ENCODE measurements around the gene POLR2F. TPM values are rescaled to one million over a fixed set of nuclear protein-coding genes. Genes with fewer than 3 reads are reported as not detected.

POLR2F gene
- total RNA-seq, 1 experiment from 2014 or later: 107 TPM

DNA sequence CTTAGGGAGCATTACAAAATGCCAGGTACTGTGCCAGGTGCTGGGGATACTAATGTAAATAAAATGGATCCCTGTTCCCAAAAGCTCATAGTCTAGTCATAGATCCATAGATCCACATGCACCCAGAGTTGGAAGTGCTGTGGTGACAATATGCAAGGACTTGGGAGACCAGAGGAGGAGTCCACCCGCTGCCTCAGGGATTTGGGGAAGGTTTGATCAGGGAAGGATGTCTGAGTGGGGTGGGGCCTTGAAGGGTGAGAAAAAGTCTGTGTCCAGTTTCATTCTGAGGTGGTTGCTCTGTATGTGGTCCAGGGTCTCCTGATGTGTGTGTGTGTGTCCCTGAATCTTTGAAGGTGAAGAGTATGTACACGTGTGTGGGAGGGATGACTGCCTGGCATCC is 21.7 kb downstream of the POLR2F start:
- Histone ChIP-seq H3K4me3 (replicated peaks in 1 of 2; ENCODE audit: low read depth in 1 of 2, low read length in 2 of 2) (no peak overlapping the region), H3K27ac (ENCODE audit: low read depth, low read length) (no peak overlapping the region), H3K4me1 (ENCODE audit: control insufficient read depth in 1 of 2, insufficient read depth in 2 of 2, low read length in 2 of 2) (no peaks in the 10 kb centered on the region), H2AFZ (ENCODE audit: low read depth, low read length, poor library complexity, severe bottlenecking) (no peak overlapping the region), H3K9ac (ENCODE audit: low read length) (no peak overlapping the region), H3K9me3 (ENCODE audit: control insufficient read depth in 1 of 2, insufficient read depth in 1 of 2, low read depth in 1 of 2, low read length in 2 of 2) (no peaks in the 10 kb centered on the region), H3K4me2 (ENCODE audit: low read length) (no peak overlapping the region), H3K79me2 (ENCODE audit: insufficient read depth, low read length) (no peaks in the 10 kb centered on the region), H3K27me3 (ENCODE audit: insufficient read depth, low read length) (no peaks in the 10 kb centered on the region), H4K20me1 (ENCODE audit: insufficient read depth) (no peaks in the 10 kb centered on the region), H3K9me2 (ENCODE audit: insufficient read depth) (no peaks in the 10 kb centered on the region), H3K36me3 (ENCODE audit: control insufficient read depth in 1 of 2, insufficient read depth in 2 of 2, low read length in 2 of 2) (no peaks in the 10 kb centered on the region)
- DNase-seq (ENCODE audit: low read depth, low spot score): no peak
- intact Hi-C loops (cut with micrococcal nuclease): no loop called here
- BruUV-seq (replicated peaks): no TSS peak
- CTCF ChIA-PET: no interaction called here
- RAD21 ChIA-PET (ENCODE audit: low non-redundant PET in 1 of 2, low total read pairs in 2 of 2, uncharacterized antibody in 2 of 2, unreplicated experiment in 2 of 2): no interaction called here
- TF ChIP-seq, protein P1, sequence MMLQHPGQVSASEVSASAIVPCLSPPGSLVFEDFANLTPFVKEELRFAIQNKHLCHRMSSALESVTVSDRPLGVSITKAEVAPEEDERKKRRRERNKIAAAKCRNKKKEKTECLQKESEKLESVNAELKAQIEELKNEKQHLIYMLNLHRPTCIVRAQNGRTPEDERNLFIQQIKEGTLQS (IDR thresholded peaks at IDR 0.05): no peak
- TF ChIP-seq, protein P2, sequence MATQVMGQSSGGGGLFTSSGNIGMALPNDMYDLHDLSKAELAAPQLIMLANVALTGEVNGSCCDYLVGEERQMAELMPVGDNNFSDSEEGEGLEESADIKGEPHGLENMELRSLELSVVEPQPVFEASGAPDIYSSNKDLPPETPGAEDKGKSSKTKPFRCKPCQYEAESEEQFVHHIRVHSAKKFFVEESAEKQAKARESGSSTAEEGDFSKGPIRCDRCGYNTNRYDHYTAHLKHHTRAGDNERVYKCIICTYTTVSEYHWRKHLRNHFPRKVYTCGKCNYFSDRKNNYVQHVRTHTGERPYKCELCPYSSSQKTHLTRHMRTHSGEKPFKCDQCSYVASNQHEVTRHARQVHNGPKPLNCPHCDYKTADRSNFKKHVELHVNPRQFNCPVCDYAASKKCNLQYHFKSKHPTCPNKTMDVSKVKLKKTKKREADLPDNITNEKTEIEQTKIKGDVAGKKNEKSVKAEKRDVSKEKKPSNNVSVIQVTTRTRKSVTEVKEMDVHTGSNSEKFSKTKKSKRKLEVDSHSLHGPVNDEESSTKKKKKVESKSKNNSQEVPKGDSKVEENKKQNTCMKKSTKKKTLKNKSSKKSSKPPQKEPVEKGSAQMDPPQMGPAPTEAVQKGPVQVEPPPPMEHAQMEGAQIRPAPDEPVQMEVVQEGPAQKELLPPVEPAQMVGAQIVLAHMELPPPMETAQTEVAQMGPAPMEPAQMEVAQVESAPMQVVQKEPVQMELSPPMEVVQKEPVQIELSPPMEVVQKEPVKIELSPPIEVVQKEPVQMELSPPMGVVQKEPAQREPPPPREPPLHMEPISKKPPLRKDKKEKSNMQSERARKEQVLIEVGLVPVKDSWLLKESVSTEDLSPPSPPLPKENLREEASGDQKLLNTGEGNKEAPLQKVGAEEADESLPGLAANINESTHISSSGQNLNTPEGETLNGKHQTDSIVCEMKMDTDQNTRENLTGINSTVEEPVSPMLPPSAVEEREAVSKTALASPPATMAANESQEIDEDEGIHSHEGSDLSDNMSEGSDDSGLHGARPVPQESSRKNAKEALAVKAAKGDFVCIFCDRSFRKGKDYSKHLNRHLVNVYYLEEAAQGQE (IDR thresholded peaks at IDR 0.05; ENCODE audit: low read depth): no peak
- TF ChIP-seq EZH2phosphoT487 (IDR thresholded peaks at IDR 0.05; ENCODE audit: borderline replicate concordance) (no peak), ZFX (IDR thresholded peaks at IDR 0.05) (no peak), SIN3A (IDR thresholded peaks at IDR 0.05; ENCODE audit: low read depth) (no peak), POLR2AphosphoS5 (IDR thresholded peaks at IDR 0.05; ENCODE audit: low read depth, low read length) (no peak), FOSL1 (IDR thresholded peaks at IDR 0.05; ENCODE audit: low read depth) (no peak), TCF7L2 (IDR thresholded peaks at IDR 0.05; ENCODE audit: borderline replicate concordance, extremely low read depth, insufficient read depth, insufficient read length) (no peak), CEBPB (IDR thresholded peaks at IDR 0.05; ENCODE audit: low read depth) (no peak), CBX3 (IDR thresholded peaks at IDR 0.05; ENCODE audit: low read depth) (no peak), POLR2A (IDR thresholded peaks at IDR 0.05; ENCODE audit: borderline replicate concordance, extremely low read depth, insufficient read depth, insufficient read length) (no peak), EGR1 (IDR thresholded peaks at IDR 0.05; ENCODE audit: low read depth) (no peak), SRF (IDR thresholded peaks at IDR 0.05; ENCODE audit: low read depth) (no peak), YY1 (IDR thresholded peaks at IDR 0.05; ENCODE audit: extremely low read depth, insufficient replicate concordance, low read depth, low read length) (no peak)
- TF ChIP-seq, protein P3, sequence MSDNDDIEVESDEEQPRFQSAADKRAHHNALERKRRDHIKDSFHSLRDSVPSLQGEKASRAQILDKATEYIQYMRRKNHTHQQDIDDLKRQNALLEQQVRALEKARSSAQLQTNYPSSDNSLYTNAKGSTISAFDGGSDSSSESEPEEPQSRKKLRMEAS (IDR thresholded peaks at IDR 0.05): no peak
- TF ChIP-seq, protein P4, sequence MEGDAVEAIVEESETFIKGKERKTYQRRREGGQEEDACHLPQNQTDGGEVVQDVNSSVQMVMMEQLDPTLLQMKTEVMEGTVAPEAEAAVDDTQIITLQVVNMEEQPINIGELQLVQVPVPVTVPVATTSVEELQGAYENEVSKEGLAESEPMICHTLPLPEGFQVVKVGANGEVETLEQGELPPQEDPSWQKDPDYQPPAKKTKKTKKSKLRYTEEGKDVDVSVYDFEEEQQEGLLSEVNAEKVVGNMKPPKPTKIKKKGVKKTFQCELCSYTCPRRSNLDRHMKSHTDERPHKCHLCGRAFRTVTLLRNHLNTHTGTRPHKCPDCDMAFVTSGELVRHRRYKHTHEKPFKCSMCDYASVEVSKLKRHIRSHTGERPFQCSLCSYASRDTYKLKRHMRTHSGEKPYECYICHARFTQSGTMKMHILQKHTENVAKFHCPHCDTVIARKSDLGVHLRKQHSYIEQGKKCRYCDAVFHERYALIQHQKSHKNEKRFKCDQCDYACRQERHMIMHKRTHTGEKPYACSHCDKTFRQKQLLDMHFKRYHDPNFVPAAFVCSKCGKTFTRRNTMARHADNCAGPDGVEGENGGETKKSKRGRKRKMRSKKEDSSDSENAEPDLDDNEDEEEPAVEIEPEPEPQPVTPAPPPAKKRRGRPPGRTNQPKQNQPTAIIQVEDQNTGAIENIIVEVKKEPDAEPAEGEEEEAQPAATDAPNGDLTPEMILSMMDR (IDR thresholded peaks at IDR 0.05 in 2 of 3, conservative IDR thresholded peaks at IDR 0.05 in 1 of 3; ENCODE audit: borderline replicate concordance in 1 of 3, insufficient read depth in 1 of 3, low read depth in 2 of 3, low read length in 2 of 3): no peak
- TF ChIP-seq, protein P5, sequence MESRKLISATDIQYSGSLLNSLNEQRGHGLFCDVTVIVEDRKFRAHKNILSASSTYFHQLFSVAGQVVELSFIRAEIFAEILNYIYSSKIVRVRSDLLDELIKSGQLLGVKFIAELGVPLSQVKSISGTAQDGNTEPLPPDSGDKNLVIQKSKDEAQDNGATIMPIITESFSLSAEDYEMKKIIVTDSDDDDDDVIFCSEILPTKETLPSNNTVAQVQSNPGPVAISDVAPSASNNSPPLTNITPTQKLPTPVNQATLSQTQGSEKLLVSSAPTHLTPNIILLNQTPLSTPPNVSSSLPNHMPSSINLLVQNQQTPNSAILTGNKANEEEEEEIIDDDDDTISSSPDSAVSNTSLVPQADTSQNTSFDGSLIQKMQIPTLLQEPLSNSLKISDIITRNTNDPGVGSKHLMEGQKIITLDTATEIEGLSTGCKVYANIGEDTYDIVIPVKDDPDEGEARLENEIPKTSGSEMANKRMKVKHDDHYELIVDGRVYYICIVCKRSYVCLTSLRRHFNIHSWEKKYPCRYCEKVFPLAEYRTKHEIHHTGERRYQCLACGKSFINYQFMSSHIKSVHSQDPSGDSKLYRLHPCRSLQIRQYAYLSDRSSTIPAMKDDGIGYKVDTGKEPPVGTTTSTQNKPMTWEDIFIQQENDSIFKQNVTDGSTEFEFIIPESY (IDR thresholded peaks at IDR 0.05; ENCODE audit: extremely low read depth, insufficient replicate concordance, low read length): no peak
- ATAC-seq: no peak
- POLR2A ChIA-PET: no interaction called here
